ENCODE measurements around the gene TSC22D3.
A peak's percentile ranks its signal among the peaks of the same experiment; 100 is the strongest.
"Not testable (repeated sequence)": the region's sequence is repeated elsewhere in the genome, so short reads cannot be mapped to it uniquely, and the experiment has no call there.

The TSC22D3 gene

DNA sequence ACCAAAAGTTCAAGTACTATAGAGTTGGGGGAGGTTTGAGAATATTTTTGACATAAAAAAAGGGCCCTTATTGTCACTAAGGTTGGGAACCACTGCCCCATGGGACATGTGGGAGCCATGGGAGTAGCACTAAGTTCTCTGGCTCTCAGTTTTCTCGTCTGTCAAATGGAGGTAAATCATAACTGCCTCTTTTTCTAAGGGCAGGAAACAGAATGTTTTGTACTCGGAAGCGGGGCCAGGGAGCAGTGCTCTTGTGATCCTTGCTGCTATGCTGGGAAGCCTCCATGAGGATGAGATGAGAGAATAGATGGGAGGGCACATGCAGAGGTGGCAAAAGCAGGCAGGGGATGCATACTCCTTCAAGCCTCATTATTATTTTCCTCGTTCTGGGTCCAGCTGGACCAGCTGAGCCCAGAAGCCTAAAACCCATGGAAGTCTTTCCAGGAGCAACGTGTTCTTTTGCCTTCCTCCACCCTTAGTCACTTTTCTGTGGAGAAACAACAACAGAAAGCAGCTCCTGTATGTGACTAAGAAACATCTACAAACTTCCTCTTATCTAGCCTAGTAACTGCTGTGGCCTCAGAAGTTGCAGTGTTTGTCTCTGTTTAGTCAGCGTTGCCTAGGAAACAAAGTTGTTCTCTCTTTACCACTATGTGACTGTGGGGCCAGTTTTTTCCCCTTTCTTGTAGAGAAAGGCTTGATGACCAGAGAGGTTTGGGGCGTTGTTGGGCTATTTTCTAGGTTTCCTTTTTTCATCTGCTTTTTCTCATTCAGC lies 64.8 kb downstream of the TSC22D3 start:
- DNase-seq = peak; percentile 75

DNA sequence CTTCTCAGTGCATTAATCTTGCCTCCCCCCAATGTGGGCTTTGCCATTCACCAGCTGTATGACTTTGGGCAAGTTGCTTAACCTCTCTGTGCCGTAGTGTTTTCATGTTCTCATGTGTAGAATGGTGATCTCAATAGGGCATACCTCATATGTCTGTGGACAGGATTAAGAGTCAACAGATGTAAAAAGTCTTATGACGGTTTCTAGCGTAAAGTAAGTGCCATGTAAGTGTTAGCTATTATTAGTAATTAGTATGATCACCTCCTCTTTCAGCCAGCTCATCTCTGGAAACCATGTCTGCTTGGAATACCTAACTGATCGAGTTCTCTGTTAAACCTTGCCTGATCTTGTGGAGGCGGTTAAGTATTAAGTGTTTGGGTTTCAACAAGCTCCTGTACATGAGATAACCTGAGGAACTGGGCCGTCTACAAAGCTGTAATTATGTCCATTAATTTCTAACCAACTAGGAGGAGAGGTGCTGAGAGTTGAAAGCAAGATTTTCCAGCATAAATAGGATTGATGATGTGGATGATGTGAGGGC lies 66.3 kb downstream of the TSC22D3 start:
- DNase-seq = no peak

DNA sequence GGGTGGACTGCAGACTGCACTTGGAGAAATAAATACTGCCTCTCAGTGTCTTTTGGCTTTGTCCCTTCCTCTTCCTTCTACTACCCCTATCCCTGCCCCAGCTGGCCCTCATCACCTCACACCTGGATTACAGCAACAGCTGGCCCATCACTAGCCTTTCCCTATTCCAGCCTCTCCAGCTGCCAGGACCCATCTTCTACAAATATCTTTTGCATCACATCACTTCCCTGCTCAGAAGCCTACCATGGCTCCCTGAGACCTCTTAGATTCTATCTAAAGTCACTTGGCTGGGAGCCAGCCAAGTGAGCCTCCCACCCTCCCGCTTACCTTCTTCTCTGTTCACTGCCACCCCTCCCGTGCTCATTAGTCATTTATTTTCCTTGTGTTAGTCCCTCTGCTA lies 66.8 kb downstream of the TSC22D3 start:
- DNase-seq = no peak

DNA sequence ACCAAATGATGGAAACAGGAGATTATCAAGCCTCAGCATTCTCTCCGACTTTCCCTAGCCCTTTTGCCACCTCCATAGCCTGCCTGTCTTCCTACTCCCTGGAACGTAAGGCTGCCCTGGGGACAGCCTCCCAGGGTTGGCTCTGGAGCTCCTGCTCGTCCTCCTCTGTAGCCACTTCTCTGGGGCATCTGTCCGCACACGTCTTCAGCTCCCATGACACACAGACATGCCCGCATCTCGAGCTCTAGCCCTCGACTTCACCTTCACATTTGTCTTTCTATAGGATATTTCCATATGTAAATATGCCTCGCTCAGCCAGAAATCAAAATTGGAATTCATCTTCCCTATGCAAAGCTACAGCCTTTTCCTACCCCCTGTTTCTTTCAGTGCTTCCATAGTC lies 67.7 kb downstream of the TSC22D3 start:
- no peak for DNase-seq

DNA sequence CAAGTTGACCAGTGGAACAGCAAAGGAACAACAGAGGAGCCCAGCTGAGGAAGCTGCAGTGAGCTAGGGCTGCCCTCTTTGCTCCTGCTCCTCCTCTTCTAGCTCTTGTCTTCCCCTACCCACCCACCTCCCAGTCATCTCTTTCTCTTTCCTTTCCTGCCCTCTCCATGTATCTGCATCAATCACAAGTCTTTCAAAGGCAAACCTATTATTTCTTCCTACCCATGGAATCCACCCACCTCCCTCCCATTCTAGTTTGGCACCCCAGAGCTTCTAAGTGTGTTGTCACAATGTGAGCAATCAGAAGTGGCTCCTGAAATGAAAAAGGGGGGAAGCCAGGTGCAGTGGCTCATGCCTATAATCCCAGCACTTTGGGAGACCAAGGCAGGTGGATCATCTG lies 69.3 kb downstream of the TSC22D3 start:
- DNase-seq = no peak

DNA sequence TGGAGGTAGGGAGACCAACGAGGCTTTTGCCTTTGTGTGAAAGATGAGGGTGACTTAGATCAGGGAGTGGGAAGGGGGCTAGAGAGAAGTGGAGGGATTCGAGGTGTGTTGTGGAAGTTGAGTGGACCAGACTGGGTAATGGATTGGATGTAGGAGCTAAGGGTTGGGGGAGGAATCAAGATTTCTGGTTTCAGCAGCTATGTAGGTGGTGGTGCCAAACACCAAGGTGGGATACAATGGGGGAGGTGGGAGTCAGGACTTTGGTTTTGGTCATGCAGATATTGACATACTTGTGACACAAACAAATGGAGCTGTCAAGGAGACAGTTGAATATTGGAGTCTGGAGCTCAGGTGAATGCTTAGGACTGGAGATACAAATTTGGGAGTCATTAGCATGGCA lies 71.0 kb downstream of the TSC22D3 start:
- DNase-seq = no peak

DNA sequence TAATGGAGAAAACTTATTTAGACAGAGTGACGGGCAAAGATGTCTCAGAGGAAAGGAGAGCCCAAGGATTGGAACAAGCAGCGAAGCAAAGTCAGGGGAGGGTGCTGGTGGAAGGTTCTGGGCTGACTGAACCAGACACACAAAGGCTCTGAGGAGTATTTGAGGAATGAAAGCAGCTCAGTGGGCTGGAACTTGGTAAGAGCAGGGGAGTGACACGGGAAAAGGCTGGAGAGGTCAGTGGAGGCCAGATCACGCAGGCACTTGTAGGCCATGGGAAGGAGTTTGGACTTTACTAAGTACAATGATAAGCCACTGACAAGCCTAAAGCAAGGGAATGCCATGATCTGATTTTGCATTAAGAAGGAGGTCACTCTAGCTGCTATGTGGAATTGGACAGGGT lies 71.4 kb downstream of the TSC22D3 start:
- peak; percentile 69 for DNase-seq

DNA sequence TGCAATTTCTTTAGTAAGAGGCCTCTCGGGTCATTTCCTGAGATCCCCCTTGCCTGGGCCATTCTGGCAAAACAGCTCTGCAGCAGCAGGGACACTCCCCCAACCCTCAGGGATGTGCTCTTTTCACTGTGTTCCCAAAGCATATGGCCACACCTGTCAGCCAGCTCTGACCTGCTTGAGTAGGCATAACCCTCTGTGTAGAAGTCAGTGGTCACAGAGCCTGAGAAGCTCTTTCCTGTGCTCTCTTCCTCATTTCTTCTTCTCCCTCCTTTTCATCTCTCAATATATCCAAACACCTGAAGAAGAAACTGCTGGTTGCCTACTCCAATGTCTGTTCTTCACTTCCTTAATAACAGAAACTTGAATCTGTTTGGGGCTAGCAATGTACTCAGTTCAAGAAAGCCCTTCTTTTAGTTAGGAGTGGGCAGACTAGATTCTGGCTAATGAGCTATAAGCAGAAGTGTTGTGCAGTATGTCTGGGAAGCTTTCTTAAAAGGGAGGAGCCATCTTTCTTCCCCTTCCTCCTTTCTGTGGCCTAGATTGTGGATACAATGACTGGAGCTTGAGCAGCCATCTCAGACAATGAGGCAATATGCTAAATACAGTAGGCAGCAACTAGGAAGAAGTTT lies 74.0 kb downstream of the TSC22D3 start:
- DNase-seq = no peak

DNA sequence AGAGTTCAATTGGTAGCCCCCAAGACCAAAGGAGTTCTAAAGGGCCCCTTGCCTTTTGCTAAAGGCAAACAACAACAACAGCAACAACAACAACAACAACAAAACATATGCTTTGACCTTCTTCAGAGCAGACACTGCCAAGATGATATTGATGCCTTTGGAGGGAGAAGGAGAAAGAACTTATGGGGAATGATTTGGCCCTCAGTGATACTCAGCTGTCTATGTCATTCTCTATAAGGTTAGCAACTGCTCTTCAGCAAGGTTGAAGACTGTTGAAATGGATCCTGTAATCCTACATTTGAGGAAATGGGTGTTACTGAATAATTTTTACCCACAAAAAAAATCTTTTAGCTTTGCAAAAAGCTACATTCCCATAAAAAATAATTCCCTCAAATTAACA lies 74.8 kb downstream of the TSC22D3 start:
- no peak for DNase-seq

DNA sequence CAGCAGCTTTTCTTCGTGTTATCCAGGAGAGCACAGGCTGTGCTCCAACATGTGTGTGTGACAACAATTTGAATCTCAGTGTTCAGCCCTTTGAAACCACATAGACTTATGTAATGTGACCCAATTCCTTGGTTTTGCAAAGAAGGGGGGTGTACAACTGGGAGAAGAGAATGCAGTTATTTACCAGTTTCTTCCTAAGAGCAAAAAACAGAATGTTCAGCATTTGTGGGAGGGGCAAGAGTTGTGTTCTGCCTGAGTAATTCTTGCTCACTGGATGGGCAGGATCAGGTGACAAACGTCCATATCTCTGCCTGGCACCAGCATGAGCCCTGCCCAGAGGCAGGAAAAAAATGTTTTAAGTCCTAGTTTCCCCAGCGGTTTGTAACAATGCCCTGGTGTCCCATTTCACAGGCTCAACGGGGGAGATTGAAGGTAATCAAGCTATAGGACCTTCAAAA lies 75.2 kb downstream of the TSC22D3 start:
- peak; percentile 29 for DNase-seq

DNA sequence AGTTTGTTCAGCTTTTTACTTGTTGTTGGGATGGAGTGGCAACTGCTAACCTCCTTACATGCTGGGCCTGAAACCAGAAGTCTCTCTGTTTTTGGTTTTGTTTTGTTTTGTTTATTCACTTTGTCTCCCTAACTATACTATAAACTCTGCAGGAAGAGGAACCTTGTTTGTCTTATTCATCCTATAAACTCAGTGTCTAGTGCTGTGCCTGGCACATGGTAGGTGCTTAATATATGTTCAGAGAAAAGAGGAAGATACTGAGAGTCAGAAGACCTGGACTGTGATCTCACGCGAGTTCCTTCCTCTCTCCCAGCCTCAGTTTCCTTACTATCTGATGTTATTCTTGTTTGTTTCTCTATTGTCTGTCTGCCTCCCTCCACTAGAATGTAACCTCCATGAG lies 76.0 kb downstream of the TSC22D3 start:
- no peak for DNase-seq

DNA sequence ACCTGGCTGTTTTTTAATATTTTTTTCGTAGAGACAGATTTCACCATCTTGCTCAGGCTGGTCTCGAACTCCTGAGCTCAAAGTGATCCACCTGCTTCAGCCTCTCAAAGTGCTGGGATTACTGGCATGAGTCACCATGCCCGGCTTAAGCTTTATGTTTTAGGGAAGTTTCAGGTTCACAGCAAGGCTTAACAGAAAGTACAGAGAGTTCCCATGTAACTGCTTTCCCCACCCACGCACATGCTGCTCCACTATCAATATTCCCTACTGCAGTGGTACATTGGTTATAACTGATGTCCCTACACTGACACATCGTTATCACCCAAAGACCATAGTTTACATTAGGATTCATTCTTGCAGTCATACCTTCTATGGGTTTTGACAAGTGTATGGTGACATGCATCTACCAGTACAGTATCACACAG lies 84.6 kb downstream of the TSC22D3 start:
- no peak for DNase-seq

DNA sequence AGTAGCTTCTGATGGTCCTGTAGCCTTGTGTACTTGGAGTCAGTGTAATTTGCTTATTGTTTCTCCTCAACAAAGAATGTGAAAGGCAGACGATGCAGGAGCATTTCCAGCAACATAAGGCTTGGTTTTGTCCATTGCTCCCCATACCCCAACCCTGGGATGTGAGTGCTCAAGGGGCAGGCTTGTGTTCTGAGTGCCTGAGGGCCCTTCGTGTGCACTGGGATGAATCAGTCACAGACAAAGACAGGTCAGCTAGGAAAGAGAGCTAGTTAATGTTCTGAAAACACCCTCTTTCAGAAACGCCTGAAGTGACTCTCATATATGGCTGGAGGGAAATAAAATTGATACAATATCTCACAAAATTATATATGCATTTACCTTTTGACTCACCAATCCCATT lies 88.1 kb downstream of the TSC22D3 start:
- no peak for DNase-seq

DNA sequence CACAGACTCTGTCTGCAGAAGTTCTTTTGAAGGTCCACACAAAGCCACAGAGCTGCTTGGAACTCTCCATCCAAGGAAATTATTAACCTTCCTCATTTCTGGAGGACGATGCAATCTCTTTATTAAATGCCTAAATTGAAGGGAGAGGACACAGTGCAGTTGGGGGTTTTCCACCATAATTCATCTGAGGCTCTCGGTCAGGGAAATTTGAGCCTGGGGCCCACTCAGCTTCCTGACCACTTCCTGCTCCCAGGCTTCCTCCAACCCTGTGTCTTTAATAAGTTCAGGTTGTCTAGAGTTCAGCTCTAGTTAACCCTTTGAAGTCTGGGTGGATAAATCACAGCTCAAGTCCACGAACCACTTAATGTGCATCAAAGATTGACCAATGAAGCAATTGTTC lies 88.8 kb downstream of the TSC22D3 start:
- peak; percentile 16 for DNase-seq

DNA sequence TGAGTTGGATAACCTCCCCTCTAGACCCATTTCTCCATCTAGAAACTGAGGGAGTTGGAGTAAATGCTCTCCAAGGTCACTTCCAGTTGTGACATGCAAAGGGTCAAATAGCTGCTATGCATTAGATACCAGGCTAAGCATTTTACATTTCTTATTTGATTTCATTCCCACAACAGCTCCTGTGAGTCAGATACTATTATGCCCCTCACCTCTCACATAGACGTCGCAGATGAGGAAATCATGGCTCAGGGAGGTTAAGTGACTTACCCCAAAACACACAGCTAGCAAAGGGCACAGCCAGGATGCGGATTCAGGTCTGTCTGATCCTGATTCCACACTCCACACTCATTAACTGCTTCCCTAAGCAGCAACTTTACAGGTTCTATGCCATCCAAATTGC lies 89.6 kb downstream of the TSC22D3 start:
- DNase-seq = no peak

DNA sequence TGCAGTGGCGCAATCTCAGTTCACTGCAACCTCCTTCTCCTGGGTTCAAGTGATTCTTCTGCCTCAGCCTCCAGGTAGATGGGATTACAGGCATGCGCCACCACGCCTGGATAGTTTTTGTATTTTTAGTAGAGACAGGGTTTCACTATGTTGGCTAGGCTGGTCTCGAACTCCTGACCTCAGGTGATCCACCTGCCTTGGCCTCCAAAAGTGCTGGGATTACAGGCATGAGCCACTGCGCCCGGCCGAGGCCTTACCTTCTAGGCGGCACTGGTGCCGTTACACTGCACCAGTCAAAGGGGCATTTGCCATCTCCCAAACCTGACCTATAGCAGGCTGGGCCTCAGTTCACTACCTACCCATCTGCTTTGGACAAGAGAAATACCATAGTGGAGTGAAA lies 90.0 kb downstream of the TSC22D3 start:
- DNase-seq = not testable (repeated sequence)

DNA sequence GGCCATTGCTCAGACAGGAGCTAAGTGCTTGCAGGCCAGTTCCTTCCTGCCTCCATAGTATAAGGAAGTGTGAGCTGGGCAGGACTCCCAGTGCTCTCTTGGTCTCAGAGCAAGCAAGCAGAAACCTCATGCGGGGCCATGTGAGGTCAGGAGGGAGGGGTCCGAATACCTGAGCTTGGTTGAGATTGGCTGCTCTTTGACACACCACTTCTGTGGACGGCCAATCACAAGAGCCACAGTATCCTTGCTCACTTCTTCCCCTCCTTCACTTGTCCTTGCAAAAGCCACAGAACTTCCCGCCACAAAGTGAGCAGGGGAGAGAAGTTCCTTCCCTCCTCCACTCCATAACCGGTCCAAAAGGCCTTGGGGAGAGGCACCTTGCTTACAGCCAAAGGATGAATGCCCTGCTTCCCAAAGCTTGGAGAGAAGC lies 90.6 kb downstream of the TSC22D3 start:
- DNase-seq = no peak

DNA sequence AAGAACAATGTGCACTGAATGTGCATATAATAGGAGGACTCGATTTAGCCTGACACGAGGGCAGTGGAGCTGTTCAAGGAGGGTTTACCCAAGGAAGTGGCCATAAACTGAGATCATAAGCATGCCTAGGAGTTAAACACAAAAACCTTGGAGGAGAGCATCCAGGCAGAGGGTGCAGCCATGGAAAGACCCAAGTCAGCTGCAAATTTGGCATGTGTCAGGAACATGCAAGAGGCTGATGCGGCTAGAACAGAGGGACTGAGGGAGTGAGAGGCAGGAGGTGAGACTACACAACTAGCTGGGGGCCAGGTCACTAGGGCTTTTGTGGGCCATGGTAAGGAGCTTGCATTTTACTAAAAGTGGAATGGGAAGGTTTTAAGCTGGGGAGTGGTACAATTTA lies 91.7 kb downstream of the TSC22D3 start:
- DNase-seq = no peak

DNA sequence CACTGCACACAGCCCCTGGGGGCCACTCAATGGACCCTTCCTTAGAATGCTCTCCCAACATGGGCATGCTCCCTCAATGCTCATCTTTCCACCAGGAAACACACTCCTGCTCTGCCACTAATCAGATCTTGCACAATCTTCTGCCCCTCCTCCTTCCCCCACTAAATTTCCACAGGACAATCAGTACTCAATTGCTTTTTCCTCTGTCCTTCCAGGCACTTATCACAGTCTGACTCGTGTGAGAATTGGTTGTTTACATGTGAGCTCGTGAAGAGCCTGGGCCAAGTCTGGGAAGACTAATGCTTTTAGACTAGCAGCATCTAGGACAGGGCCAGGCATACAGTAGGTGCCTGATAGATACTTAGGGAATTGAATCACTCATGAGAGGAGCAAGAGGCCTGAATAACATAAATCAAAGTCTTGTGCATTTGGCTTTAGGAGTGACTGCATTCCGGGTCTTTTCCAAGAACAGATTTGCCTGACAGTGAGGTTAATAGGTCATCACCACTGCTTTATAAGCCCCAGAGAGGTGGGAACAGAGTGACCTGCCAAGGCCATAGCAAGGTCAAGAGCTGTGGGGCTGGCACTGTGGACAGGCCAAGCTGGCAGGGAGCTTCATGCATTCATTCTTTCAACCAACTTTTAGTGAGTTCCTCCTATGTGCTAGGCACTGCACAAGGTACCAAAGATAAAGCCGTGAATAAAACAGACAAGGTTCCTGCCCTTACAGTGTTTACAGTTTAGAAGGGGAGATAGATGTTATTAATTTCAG lies 92.3 kb downstream of the TSC22D3 start:
- no peak for DNase-seq

DNA sequence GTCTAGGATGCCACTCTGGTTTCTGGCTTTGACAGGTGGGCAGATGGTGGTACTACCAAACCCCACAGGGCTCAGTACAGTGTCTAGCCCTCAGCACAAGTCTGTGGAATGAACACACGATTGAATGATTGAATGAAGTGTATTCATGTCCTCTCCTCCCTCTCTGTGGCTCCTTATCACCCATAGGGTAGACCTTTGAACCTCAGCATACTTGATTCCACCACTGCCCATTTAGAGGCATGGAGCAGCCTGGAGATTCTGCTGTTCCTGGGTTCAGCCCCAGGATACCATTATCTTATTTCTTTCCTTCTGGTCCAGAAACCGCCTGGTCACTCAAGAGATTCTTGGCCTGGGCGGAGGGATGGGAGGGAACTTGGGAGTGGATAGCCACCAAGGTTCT lies 93.3 kb downstream of the TSC22D3 start:
- no peak for DNase-seq

DNA sequence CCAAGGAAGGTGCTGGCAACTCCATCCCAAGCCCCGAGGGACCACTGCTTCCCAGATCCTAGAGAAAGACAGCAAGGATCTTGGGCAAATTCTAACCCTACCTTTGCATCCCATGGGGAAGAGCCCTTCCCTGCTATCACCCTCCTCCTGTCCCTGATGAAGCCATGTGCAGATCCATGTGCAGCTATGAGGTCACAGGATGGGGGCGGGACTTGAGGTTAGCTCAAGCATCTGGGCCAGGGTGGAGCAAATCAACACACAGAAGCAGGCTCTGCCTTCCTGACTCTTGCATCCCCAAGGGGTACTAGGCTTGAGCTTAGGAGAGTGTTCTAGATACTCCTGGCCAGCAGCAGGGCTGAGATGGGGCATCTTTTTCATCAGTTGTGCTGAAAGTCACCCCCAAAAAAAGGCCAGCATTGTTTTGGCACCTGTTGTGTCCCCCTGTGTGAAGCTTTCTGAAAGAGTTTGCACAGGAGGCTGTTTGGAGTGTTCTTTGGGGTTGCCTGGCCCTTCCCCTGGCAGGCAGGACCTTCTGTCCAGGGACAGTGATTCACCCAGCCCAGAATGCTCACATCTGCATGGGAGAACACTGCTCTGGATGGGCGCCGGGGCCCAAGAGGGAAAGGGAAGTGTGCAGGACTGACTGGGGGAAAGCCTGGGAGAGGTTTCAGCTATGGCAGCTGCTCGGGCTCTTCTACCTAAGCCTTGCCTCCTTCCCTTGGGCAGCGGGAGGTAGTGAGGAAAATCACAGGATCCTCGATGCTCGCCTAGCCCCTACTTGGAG lies 96.4 kb downstream of the TSC22D3 start:
- no peak for DNase-seq

DNA sequence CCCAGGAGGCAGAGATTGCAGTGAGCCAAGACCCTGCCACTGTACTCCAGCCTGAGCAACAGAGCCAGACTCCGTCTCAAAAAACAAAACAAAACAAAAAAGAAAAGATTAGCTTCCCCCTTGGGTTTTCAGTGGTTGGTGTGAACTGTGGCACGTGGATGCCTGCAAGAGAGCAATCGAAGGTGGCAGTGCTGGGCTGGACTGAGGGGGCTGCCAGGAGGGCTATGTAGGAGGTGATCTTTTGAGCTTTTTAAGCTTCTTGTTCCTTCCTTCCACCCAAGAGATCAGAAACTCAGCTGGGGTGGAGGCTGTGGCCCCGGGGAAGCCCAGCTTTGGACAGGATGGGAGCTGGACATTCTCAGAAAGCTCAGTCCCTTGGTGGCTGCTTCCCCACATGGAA lies 97.7 kb downstream of the TSC22D3 start:
- no peak for DNase-seq

DNA sequence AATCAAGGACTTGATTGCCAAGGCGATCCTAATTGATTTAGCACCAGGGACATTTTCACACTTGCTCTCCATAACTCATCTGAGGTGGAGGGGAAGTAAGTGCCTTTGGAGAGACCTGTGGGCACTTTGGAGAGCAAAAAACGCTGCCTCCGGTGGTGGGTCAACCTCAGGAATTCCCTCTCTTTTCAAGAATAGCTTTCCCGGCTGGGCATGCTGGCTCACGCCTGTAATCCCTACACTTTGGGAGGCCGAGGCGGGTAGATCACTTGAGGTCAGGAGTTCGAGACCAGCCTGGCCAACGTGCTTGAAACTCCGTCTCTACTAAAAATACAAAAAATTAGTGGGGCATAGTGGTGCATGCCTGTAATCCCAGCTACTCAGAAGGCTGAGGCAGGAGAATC lies 98.1 kb downstream of the TSC22D3 start:
- no peak for DNase-seq
